OCI-LY1 (cell line): Measurements from ENCODE around the gene ST3GAL4.

Experiments
- EZH2 ChIP-seq: fragments of 200-600 bp; sonication (generic), shearing (Covaris generic); IDR thresholded peaks from 2 replicates; pipeline ENCODE4 v1.8.0; 2017; ENCODE audit warnings: borderline replicate concordance, mixed run types, mild to moderate bottlenecking, antibody characterized with exemption, low read length, moderate library complexity, mixed read lengths
- TF ChIP-seq, protein P1 (sequence below): fragments of 200-600 bp; sonication (generic), shearing (Covaris generic); IDR thresholded peaks from 2 replicates; pipeline ENCODE4 v1.5.1; 2017; ENCODE audit warnings: mild to moderate bottlenecking, antibody characterized with exemption, low read length, moderate library complexity, mixed read lengths

GRCh38 chr11:126391286-126391954 is 35.9 kb downstream of the ST3GAL4 start:
- TF ChIP-seq, protein P1, sequence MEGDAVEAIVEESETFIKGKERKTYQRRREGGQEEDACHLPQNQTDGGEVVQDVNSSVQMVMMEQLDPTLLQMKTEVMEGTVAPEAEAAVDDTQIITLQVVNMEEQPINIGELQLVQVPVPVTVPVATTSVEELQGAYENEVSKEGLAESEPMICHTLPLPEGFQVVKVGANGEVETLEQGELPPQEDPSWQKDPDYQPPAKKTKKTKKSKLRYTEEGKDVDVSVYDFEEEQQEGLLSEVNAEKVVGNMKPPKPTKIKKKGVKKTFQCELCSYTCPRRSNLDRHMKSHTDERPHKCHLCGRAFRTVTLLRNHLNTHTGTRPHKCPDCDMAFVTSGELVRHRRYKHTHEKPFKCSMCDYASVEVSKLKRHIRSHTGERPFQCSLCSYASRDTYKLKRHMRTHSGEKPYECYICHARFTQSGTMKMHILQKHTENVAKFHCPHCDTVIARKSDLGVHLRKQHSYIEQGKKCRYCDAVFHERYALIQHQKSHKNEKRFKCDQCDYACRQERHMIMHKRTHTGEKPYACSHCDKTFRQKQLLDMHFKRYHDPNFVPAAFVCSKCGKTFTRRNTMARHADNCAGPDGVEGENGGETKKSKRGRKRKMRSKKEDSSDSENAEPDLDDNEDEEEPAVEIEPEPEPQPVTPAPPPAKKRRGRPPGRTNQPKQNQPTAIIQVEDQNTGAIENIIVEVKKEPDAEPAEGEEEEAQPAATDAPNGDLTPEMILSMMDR: no peak
- no peak for TF ChIP-seq EZH2
